K562 (cell line): Measurements from ENCODE around the gene THUMPD2.

Source experiments
- CREBBP ChIP-seq: IDR thresholded peaks from one replicate; pipeline ENCODE4 v1.6.1; 2012; ENCODE audit warnings: low read depth, mild to moderate bottlenecking, control low read depth, inconsistent platforms, low read length
- CTCF ChIP-seq, 3 experiments: IDR thresholded peaks in 2 of 3; conservative IDR thresholded peaks in 1 of 3; 2 replicates each; pipeline ENCODE4 v1.5.1; 2011 to 2012; ENCODE audit warnings: low read length in 3 of 3, mild to moderate bottlenecking in 3 of 3, control low read depth in 2 of 3, improper control_type of control experiment in 1 of 3, inconsistent platforms in 1 of 3, low read depth in 1 of 3, mixed read lengths in 1 of 3, moderate library complexity in 1 of 3; ENCODE audit not compliant: insufficient read depth in 2 of 3

- peak in 2 of 3 experiments; percentile 10 to 43; a peak in 2 of 6 replicates for TF ChIP-seq CTCF (IDR thresholded peaks at IDR 0.05 in 2 of 3, conservative IDR thresholded peaks at IDR 0.05 in 1 of 3; ENCODE audit: insufficient read depth in 2 of 3, low read depth in 1 of 3, low read length in 3 of 3)
- TF ChIP-seq CREBBP: no peak
Observed at GRCh38 chr2:39696838-39697237, 82.2 kb downstream of the THUMPD2 start.
